ENCODE data around the gene MAOA.

- TF ChIP-seq POLR2A (IDR thresholded peaks at IDR 0.05) (no peak), CTCF (IDR thresholded peaks at IDR 0.05) (no peak)
These were observed 29.1 kb downstream of the MAOA start for GRCh38 chrX:43685221-43685620.
